COLO668 (cell line): ENCODE data around the gene VASP.
A peak's percentile ranks its signal among the peaks of the same experiment; 100 is the strongest.

ENCODE experiments used
- DNase-seq: peaks from one replicate; lab custom pipeline; 2025; ENCODE audit not compliant: unreplicated experiment; lab: John Stamatoyannopoulos, UW

The VASP gene

GRCh38 chr19:45547965-45548609, 40.8 kb downstream of the VASP start:
- no peak for DNase-seq

- DNase-seq = no peak
Measured at GRCh38 chr19:45553464-45553863, 46.2 kb downstream of the VASP start.

GRCh38 chr19:45554481-45554880, 47.2 kb downstream of the VASP start:
- no peak for DNase-seq

DNA sequence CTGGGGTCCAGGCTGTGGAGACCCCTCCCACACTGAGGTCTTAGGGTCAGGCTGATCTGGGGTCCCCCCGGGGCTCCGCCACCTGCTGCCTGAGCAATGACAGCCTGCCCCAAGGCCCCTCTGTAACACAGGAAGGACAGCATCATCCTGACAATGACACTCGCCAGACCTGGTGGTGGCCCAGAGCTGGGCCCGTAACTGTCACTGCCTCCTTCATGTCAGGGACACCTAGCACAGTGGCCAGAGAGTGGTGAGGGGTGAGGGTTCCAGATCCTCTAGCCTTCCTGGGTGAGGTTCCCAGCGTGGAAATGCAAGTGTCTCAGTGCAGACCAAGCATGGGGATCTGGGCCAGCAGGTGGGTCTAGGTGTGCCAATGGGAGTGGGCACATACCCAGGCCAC, 49.6 kb downstream of the VASP start:
- DNase-seq = no peak

DNA sequence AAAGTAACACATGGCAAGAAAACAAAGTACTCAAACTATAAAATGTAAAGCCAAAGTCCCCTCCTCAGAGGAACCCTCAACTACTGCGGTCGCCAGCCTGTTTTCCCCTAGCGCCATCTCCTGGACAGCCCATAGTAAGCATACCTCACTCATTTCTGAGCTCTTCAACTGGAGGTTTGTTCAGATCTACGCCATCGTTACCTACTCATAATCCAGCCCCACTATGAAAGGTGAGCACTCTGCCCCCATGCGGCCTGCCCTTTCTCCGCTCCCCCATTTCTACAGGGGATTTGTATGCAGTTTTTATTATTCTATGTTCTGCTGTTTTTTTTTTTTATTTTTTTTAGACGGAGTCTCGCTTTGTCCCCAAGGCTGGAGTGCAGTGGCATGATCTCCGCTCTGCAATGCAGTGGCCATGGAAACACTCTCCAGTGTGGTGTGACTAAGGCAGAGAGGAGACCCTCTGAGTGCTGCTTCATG, 51.2 kb downstream of the VASP start:
- peak; percentile 15 for DNase-seq

DNA sequence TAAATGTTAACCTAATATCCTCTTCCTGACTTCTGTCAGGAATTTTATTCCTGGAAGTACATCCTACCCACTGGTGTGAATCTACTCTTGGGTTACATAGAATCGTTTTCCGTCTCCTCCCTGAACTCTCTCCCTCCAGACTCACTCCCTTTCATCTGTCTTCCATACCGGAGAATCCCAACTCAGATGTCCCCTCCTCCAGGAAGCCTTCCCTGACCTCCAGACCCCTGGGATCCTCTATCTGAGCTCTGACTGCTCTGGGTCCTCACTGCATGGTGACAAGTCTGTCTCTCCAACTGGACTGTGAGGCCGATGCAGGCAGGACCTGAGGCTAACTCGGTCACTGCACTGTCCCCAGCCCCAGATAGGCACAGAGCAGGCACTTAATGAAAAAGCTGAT, 52.8 kb downstream of the VASP start:
- no peak for DNase-seq

DNA sequence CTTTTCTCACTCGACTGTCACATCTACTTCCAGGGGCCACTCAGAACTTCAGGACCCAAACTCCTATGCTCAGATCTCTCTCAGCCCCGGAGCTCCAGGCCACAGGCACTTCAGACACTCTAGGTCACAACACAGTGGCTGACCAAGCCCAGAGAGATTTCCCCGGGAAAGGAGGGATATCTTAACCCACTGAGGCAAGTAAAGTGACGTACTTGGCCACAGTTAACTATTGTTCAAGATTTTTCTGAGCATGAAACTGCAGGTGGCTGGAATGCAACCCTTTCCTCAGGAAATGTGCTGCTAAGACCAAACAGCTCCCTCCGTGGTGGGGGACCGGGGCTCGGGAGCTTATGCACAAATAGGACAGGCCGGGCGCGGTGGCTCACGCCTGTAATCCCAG, 53.4 kb downstream of the VASP start:
- DNase-seq = no peak

DNA sequence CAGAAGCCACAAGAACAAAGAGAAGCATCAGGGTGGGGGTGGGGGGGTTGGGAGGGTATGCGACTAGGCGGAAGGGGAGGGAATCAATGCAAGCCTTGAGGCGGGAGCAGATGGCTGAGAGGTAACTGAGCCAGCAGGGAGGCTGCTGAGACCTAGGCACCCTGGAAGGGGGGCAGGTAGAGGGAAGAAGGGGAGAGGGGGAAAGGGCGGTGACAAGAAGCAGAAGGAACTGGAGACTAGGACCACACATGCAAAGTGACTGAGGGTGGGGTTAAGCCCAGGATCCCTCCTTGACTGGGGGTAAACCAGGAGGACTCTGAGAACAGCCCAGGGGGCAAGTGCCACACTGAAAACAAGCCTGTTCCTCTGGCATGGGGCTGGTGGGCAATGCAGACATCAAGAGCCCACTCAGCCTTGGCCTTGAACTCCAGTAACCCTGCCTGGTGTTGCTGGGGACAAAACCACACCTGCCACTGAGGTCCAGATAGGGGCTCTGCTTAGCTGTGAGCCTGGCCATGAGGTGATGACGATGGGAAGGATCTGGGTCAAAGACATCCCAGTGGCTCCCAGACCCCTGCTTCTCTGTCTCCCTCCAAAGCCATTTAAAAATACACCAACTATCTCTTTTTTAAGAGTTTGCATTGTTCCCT, 57.0 kb downstream of the VASP start:
- no peak for DNase-seq

DNA sequence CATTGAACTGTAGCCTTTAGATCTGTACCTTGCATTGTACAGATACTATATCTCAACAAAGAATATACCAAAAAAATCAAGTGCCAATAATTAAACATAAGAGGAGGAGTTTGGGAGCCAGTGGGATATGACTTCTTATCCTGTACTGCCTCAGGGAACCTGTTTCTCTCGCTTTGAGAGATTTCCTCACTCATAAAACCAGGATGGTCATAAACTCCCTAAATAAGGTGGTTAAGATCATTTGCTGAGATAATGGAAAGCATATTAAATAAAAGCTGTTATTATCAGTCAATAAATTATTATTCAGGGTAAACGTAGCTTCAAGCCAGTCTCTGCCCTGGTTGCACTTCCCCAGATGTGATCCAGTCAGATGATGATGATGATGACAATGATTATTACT, 60.3 kb downstream of the VASP start:
- no peak for DNase-seq

- no peak for DNase-seq
Measured at GRCh38 chr19:45568732-45569131, 61.5 kb downstream of the VASP start.

DNA sequence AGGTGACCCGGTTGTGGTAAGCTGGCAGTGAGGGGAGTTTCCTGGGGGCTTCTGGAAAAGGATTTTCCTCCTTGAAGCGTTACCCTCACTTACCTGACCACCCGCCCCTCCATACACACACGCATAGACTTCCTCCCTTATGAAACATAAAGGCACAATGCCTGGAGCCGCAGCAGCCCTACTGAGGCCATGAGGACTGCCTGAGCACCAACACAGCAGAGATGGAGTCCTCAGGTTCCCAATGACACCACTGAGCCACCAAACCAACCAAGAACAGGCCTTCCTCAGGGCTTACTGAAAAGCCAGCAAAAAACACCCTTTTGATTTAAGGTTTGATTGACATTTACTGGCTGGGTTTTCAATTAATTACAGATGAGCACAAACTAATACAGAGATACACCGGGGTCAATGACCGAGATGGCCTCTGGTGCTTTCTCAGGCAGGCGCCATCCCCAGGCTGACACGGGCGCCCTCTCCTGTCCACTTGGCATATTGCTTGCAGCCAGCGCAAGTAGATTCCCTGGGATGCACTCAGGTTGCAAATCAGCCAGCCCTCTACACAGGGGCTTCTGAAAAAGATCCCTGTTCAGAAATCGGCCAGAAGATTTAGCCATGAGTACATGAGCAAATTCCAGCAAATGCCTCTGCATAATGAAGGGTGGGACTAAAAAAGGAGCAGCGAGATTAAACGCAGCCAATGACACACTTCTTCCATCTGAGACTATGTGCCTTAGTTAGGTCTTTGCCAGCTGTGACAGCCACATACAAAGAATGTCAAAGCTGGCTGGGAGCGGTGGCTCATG, 62.5 kb downstream of the VASP start:
- peak; percentile 34 for DNase-seq

DNA sequence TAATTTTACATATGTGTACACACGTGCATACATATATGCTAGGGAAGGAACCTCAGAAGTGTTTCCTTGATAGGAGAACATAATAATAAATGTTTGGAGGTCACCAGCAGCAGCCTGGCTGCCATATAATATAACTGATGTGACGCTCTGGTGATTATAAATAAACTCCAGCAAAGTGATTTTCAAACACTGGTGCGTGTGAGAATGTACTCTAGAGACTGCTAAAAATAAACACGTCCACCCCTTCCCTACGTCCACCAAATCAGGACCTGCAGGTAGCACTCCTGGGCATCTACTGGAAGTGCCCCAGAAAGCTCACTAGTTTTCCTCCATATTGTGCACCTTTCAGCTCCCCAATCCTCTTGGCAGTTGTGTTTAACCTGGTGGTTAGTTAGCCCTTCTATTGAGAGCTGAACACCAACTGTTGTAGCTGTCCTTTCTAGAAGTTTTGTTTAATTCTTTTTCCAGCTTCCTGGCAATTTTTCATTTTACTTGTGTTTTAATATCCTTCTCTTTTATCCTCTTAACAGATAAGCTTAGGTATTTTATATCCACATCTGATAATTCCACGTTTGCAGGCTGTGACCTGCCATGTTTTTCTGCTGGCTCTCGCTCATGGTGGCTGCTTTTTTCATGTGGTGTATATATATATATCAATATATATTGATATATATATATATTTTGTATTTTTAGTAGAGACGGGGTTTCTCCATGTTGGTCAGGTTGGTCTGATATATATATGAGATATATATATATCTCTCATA, 64.4 kb downstream of the VASP start:
- DNase-seq = no peak

- DNase-seq = no peak
Measured at GRCh38 chr19:45574526-45574925, 67.2 kb downstream of the VASP start.

- DNase-seq = no peak
Measured at GRCh38 chr19:45575216-45575615, 67.9 kb downstream of the VASP start.
